IMR-90 (cell line): ENCODE measurements around the gene CA4. TPM values are rescaled to one million over a fixed set of nuclear protein-coding genes. Genes with fewer than 3 reads are reported as not detected.

ENCODE experiments used
- ATAC-seq: fragments of 200-7000 bp; cut with Tn5 transposase; 2 replicates; pipeline ENCODE4 v1.9.1; 2020; ENCODE audit warnings: low read depth, mild to moderate bottlenecking, moderate library complexity
- BruUV-seq: library from RNA; stranded (reverse); fragments of 400-500 nt; replicated peaks from 2 replicates; lab custom pipeline; 2021; lab: Mats Ljungman, UMichigan
- CTCF ChIA-PET: fragments of 300-600 bp; formaldehyde crosslinking; extraction: SDS; loops from one replicate; lab custom pipeline; 2021; ENCODE audit warnings: antibody characterized with exemption; lab: Yijun Ruan, JAX
- POLR2A ChIA-PET: fragments of 300-600 bp; sonication (Branson Sonifier 250); formaldehyde crosslinking; loops from one replicate; lab custom pipeline; 2022; ENCODE audit warnings: antibody characterized with exemption; ENCODE audit not compliant: unreplicated experiment; lab: Charles Lee
- DNase-seq: peaks from one replicate; pipeline ENCODE4 v3.0.0; 2013
- H2AFZ ChIP-seq: replicated peaks from 2 replicates; pipeline ENCODE3; 2013; ENCODE audit warnings: low read length, mild to moderate bottlenecking; ENCODE audit not compliant: poor library complexity
- H2AK5ac ChIP-seq: 2 replicates; pipeline ENCODE4 v1.6.1; 2013; ENCODE audit warnings: low read depth, low read length, inconsistent platforms
- H2AK9ac ChIP-seq: replicated peaks from 2 replicates; pipeline ENCODE3; 2013; ENCODE audit warnings: mild to moderate bottlenecking, low read depth, low read length, moderate library complexity; ENCODE audit not compliant: poor library complexity
- H2BK120ac ChIP-seq: 2 replicates; pipeline ENCODE4 v1.6.1; 2013; ENCODE audit warnings: low read depth, low read length, inconsistent platforms
- H2BK15ac ChIP-seq: 3 replicates; pipeline ENCODE4 v1.6.1; 2013; ENCODE audit warnings: low read depth, low read length, inconsistent platforms
- H2BK20ac ChIP-seq: 2 replicates; pipeline ENCODE4 v1.6.1; 2013; ENCODE audit warnings: low read depth, mild to moderate bottlenecking, inconsistent platforms, low read length, moderate library complexity
- H2BK5ac ChIP-seq: 2 replicates; pipeline ENCODE4 v1.6.1; 2013; ENCODE audit warnings: mild to moderate bottlenecking, low read depth, low read length, inconsistent platforms; ENCODE audit not compliant: poor library complexity, severe bottlenecking
- H3K14ac ChIP-seq: replicated peaks from 2 replicates; pipeline ENCODE4 v1.6.1; 2013; ENCODE audit warnings: low read depth, low read length, inconsistent platforms
- H3K18ac ChIP-seq: 2 replicates; pipeline ENCODE4 v1.6.1; 2013; ENCODE audit warnings: low read depth, low read length, control low read depth
- H3K23ac ChIP-seq: 2 replicates; pipeline ENCODE4 v1.6.1; 2013; ENCODE audit warnings: low read depth, low read length, inconsistent platforms
- H3K27ac ChIP-seq: 2 replicates; pipeline ENCODE4 v1.5.1; 2013; ENCODE audit warnings: mild to moderate bottlenecking, control low read depth, low read length; ENCODE audit not compliant: insufficient read depth
- H3K27me3 ChIP-seq: 2 replicates; pipeline ENCODE4 v1.6.1; 2013; ENCODE audit warnings: low read length; ENCODE audit not compliant: control insufficient read depth, insufficient read depth
- H3K36me3 ChIP-seq: 2 replicates; pipeline ENCODE4 v1.6.1; 2013; ENCODE audit warnings: low read length, mixed read lengths; ENCODE audit not compliant: control insufficient read depth, insufficient read depth
- H3K4ac ChIP-seq: 2 replicates; pipeline ENCODE4 v1.6.1; 2013; ENCODE audit warnings: low read depth, low read length, inconsistent platforms
- H3K4me1 ChIP-seq: 2 replicates; pipeline ENCODE4 v1.6.1; 2013; ENCODE audit warnings: low read length, mixed read lengths; ENCODE audit not compliant: control insufficient read depth, insufficient read depth
- H3K4me2 ChIP-seq: 2 replicates; pipeline ENCODE4 v1.6.1; 2013; ENCODE audit warnings: low read depth, mild to moderate bottlenecking, control low read depth, low read length, moderate library complexity
- H3K4me3 ChIP-seq: 2 replicates; pipeline ENCODE4 v1.5.1; 2013; ENCODE audit warnings: low read depth, mild to moderate bottlenecking, control low read depth, low read length, moderate library complexity; ENCODE audit not compliant: insufficient read depth
- H3K56ac ChIP-seq: 2 replicates; pipeline ENCODE4 v1.6.1; 2013; ENCODE audit warnings: low read length, inconsistent platforms; ENCODE audit not compliant: insufficient read depth; ENCODE audit errors: extremely low read depth
- H3K79me1 ChIP-seq, 2 experiments: 2 replicates each; pipeline ENCODE4 v1.6.1; 2013; ENCODE audit warnings: low read length in 2 of 2, inconsistent platforms in 1 of 2, low read depth in 1 of 2
- H3K9ac ChIP-seq: 2 replicates; pipeline ENCODE4 v1.6.1; 2013; ENCODE audit warnings: low read depth, low read length, control low read depth
- H3K9me1 ChIP-seq: 2 replicates; pipeline ENCODE4 v1.6.1; 2013; ENCODE audit warnings: low read length, inconsistent platforms; ENCODE audit not compliant: insufficient read depth
- H3K9me3 ChIP-seq: 2 replicates; pipeline ENCODE4 v1.6.1; 2013; ENCODE audit warnings: low read length; ENCODE audit not compliant: control insufficient read depth, insufficient read depth
- H4K20me1 ChIP-seq: 2 replicates; pipeline ENCODE4 v1.6.1; 2013; ENCODE audit warnings: low read length, inconsistent platforms; ENCODE audit not compliant: insufficient read depth
- H4K5ac ChIP-seq: 2 replicates; pipeline ENCODE4 v1.6.1; 2013; ENCODE audit warnings: mild to moderate bottlenecking, low read depth, low read length, control low read depth
- H4K8ac ChIP-seq, 2 experiments: 2 replicates each; pipeline ENCODE4 v1.6.1; 2013; ENCODE audit warnings: low read depth in 2 of 2, low read length in 2 of 2, control low read depth in 1 of 2, inconsistent platforms in 1 of 2
- H4K91ac ChIP-seq: 2 replicates; pipeline ENCODE4 v1.6.1; 2013; ENCODE audit warnings: low read depth, low read length, inconsistent platforms; ENCODE audit not compliant: insufficient read depth
- CEBPB ChIP-seq: IDR thresholded peaks from 2 replicates; pipeline ENCODE4 v1.6.1; 2012; ENCODE audit warnings: low read depth, low read length, improper control_type of control experiment
- ELK1 ChIP-seq: fragments of 150-350 bp; IDR thresholded peaks from 2 replicates; pipeline ENCODE4 v1.6.1; 2016; ENCODE audit warnings: low read depth, mild to moderate bottlenecking, low read length, moderate library complexity, borderline replicate concordance
- FOS ChIP-seq: fragments of 150-350 bp; IDR thresholded peaks from 2 replicates; pipeline ENCODE4 v1.6.1; 2016; ENCODE audit warnings: low read depth, low read length
- NFE2L2 ChIP-seq: fragments of 150-350 bp; IDR thresholded peaks from 2 replicates; pipeline ENCODE4 v1.6.1; 2016; ENCODE audit warnings: low read depth, mild to moderate bottlenecking, low read length
- POLR2A ChIP-seq: IDR thresholded peaks from 2 replicates; pipeline ENCODE4 v1.6.1; 2012; ENCODE audit warnings: mild to moderate bottlenecking, low read depth, low read length
- SMC3 ChIP-seq: fragments of 150-350 bp; IDR thresholded peaks from 2 replicates; pipeline ENCODE4 v1.6.1; 2016; ENCODE audit warnings: low read depth, mild to moderate bottlenecking, antibody characterized with exemption, low read length, moderate library complexity
- WGBS, 2 experiments: methylation state at CpG; one replicate each; pipeline versions ENCODE4 v1.1.5 to v1.1.7; 2013; ENCODE audit warnings: missing lambda C conversion rate in 2 of 2; ENCODE audit not compliant: insufficient read length in 1 of 2; ENCODE audit errors: extremely low coverage in 2 of 2; 5-methylcytosine and 5-hydroxymethylcytosine counted together
- dilution Hi-C: fragments of 300-500 bp; cut with HindIII; formaldehyde crosslinking; loops from one replicate; pipeline ENCODE4 v1.14.3; 2018; ENCODE audit warnings: low sequenced_read_pairs; ENCODE audit not compliant: unreplicated experiment
- in situ Hi-C: fragments of 300-500 bp; cut with MboI; formaldehyde crosslinking; loops from 3 replicates; pipeline ENCODE4 v1.14.3; 2019; ENCODE audit warnings: low sequenced_read_pairs, inconsistent platforms, mixed read lengths
- intact Hi-C: fragments of 100-400 bp; cut with micrococcal nuclease; formaldehyde crosslinking; loops from 2 replicates; pipeline ENCODE4 v1.10.0; 2022
- polyA plus RNA-seq, 3 experiments: library from polyadenylated mRNA; depleted of rRNA; stranded (reverse); fragments of >200 nt; gene quantifications; 2 replicates each; pipeline ENCODE4 v1.2.3, GENCODE V29; 2012; ENCODE audit warnings: low replicate concordance in 1 of 3
- total RNA-seq: library from RNA; depleted of rRNA; stranded (reverse); fragments of >200 nt; gene quantifications from 2 replicates; pipeline ENCODE4 v1.2.3, GENCODE V29; 2012

The CA4 gene
- total and polyA plus RNA-seq, 2 of the 4 experiments (the other 2 are of a cell fraction) = not detected

GRCh38 chr17:60147553-60148223 is 2.1 kb upstream of the CA4 start:
- H4K8ac ChIP-seq = no peak overlapping the region
- DNase-seq = no peak
- H3K27me3 ChIP-seq = peaks cover 86% of the 10 kb centered on the region
- H4K20me1 ChIP-seq = no peaks in the 10 kb centered on the region
- dilution Hi-C loops (no loop called here), in situ Hi-C loops (loop anchor here (25.0 kb wide), 2 partner anchors 265 to 490 kb away; partner anchors contain the start of gene CHCT1), intact Hi-C loops (loop anchor here (10.0 kb wide), 1 partner anchor 487 kb away; no protein-coding TSS in a partner anchor)
- WGBS, 2 experiments = 100% methylated on average over 1 of the region's 8 CpGs; no CpG with 5 or more reads in 1 of the 2 experiments
- H3K79me1 ChIP-seq = no peaks in the 10 kb centered on the region
- H2BK5ac ChIP-seq = no peak overlapping the region
- POLR2A ChIA-PET = no interaction called here
- H3K23ac ChIP-seq = no peak overlapping the region
- H3K56ac ChIP-seq = no peak overlapping the region
- no peak overlapping the region for H3K4ac ChIP-seq
- no TSS peak for BruUV-seq
- no peak overlapping the region for H3K14ac ChIP-seq
- H3K4me2 ChIP-seq = no peak overlapping the region
- H3K27ac ChIP-seq = no peak overlapping the region
- H2BK20ac ChIP-seq = no peak overlapping the region
- CTCF ChIA-PET = no interaction called here
- H3K9me3 ChIP-seq = no peaks in the 10 kb centered on the region
- TF ChIP-seq SMC3 (no peak), FOS (no peak), NFE2L2 (no peak), POLR2A (no peak), CEBPB (no peak), ELK1 (no peak)
- H3K4me3 ChIP-seq = no peak overlapping the region
- H4K91ac ChIP-seq = no peak overlapping the region
- no peak overlapping the region for H2AK5ac ChIP-seq
- H2BK15ac ChIP-seq = no peak overlapping the region
- ATAC-seq = no peak
- H3K9me1 ChIP-seq = no peaks in the 10 kb centered on the region; the same call in 1 of the 2 replicates
- H2AK9ac ChIP-seq = peak overlapping the region; percentile 24
- peaks cover 6% of the 10 kb centered on the region for H3K4me1 ChIP-seq
- no peak overlapping the region for H3K9ac ChIP-seq
- H3K18ac ChIP-seq = no peak overlapping the region
- no peak overlapping the region for H2BK120ac ChIP-seq
- no peak overlapping the region for H2AFZ ChIP-seq
- no peak overlapping the region for H4K5ac ChIP-seq
- no peaks in the 10 kb centered on the region for H3K36me3 ChIP-seq
